Lung (tissue), 12 donors: Measurements from ENCODE around the gene SLC14A1. TPM values are rescaled to one million over a fixed set of nuclear protein-coding genes. Genes with fewer than 3 reads are reported as not detected.

Source experiments
- ATAC-seq: fragments of 200-7000 bp; cut with Tn5 transposase; one replicate; pipeline ENCODE4 v1.9.1; 2020; ENCODE audit warnings: moderate number of reproducible peaks; ENCODE audit not compliant: insufficient read depth, low FRiP score
- DNase-seq, 3 donors: peaks; one replicate each; pipeline ENCODE4 v3.0.0-alpha.2; 2013 to 2017
- H3K27ac ChIP-seq, 2 donors: one replicate each; pipeline ENCODE4 v1.5.1; 2013; ENCODE audit warnings: mild to moderate bottlenecking in 2 of 2, moderate library complexity in 2 of 2, control low read depth in 1 of 2, inconsistent platforms in 1 of 2, low read depth in 1 of 2, low read length in 1 of 2
- H3K27me3 ChIP-seq, 3 donors: one replicate each; pipeline ENCODE4 v1.5.1; 2013; ENCODE audit warnings: low read length in 2 of 3; ENCODE audit not compliant: control insufficient read depth in 3 of 3, insufficient read depth in 3 of 3
- H3K36me3 ChIP-seq, 4 donors: one replicate each; pipeline ENCODE4 v1.5.1; 2013; ENCODE audit warnings: low read length in 4 of 4, mild to moderate bottlenecking in 1 of 4, moderate library complexity in 1 of 4; ENCODE audit not compliant: control insufficient read depth in 4 of 4, insufficient read depth in 4 of 4
- H3K4me1 ChIP-seq, 5 donors: one replicate each; pipeline ENCODE4 v1.5.1; 2013; ENCODE audit warnings: low read length in 5 of 5, mild to moderate bottlenecking in 2 of 5, moderate library complexity in 1 of 5; ENCODE audit not compliant: control insufficient read depth in 5 of 5, insufficient read depth in 5 of 5
- H3K4me3 ChIP-seq: one replicate; pipeline ENCODE4 v1.5.1; 2013; ENCODE audit warnings: mild to moderate bottlenecking, control low read depth, moderate library complexity
- H3K9ac ChIP-seq, 2 donors: one replicate each; pipeline ENCODE4 v1.5.1; 2013; ENCODE audit warnings: low read length in 2 of 2, control low read depth in 1 of 2; ENCODE audit not compliant: insufficient read depth in 1 of 2
- H3K9me3 ChIP-seq, 4 donors: one replicate each; pipeline ENCODE4 v1.5.1; 2013; ENCODE audit warnings: low read length in 3 of 4, mild to moderate bottlenecking in 1 of 4, moderate library complexity in 1 of 4; ENCODE audit not compliant: control insufficient read depth in 4 of 4, insufficient read depth in 3 of 4
- CTCF ChIP-seq: IDR thresholded peaks from 2 replicates; pipeline ENCODE4 v1.5.1; 2012; ENCODE audit warnings: mild to moderate bottlenecking; ENCODE audit errors: control extremely low read depth, extremely low read depth
- WGBS, 2 donors: extraction: QIAGEN DNeasy Blood & Tissue Kit; methylation state at CpG; one replicate each; pipeline ENCODE4 v1.1.7; 2013; 5-methylcytosine and 5-hydroxymethylcytosine counted together
- polyA plus RNA-seq, 2 donors: library from polyadenylated mRNA; stranded (reverse); fragments of 200-250 nt; gene quantifications; one replicate each; pipeline ENCODE4 v1.2.1, GENCODE V29; 2013
- total RNA-seq, 2 donors: library from RNA; depleted of rRNA in 1 of 2; stranded (reverse); fragments of >200 nt in 1 of 2; gene quantifications; one replicate each; pipeline ENCODE4 v1.2.1, GENCODE V29; 2014 to 2021
- donor health status: control.
- donor health status: control.
- donor health status: Bipolar disorder and iron deficiency.
- donor health status: healthy.
- donor health status: DM: yes; HTN: yes; CAD: no.

The SLC14A1 gene
- total and polyA plus RNA-seq, 4 donors, result 0.31 to 10.5 (median 1.0) TPM

- TF ChIP-seq CTCF, result no peak
- no peak for ATAC-seq
- H3K36me3 ChIP-seq, result no peaks in the 10 kb centered on the region
- H3K27ac ChIP-seq, result no peak overlapping the region
- no peak overlapping the region for H3K9ac ChIP-seq
- no peak overlapping the region for H3K4me3 ChIP-seq
- peaks cover 0 to 5% (median 0%) of the 10 kb centered on the region in 5 donors for H3K4me1 ChIP-seq
- 44 to 48% methylated on average over 5 of the region's 5 CpGs for WGBS, 2 donors
- no peaks in the 10 kb centered on the region for H3K27me3 ChIP-seq
- no peaks in the 10 kb centered on the region for H3K9me3 ChIP-seq
- DNase-seq, result no peak
These were observed 36.6 kb downstream of the SLC14A1 start for GRCh38 chr18:45760462-45761036.

GRCh38 chr18:45761512-45762114 lies 37.6 kb downstream of the SLC14A1 start:
- 34 to 44% methylated on average over 6 of the region's 6 CpGs for WGBS, 2 donors
- no peak overlapping the region for H3K4me3 ChIP-seq
- no peak for TF ChIP-seq CTCF
- H3K4me1 ChIP-seq, result peaks cover 0 to 2% (median 0%) of the 10 kb centered on the region in 5 donors
- ATAC-seq, result no peak
- H3K9ac ChIP-seq, result no peak overlapping the region
- no peaks in the 10 kb centered on the region for H3K9me3 ChIP-seq
- no peak overlapping the region for H3K27ac ChIP-seq
- H3K36me3 ChIP-seq, result no peaks in the 10 kb centered on the region
- peak in 1 of 3 donors; percentile 7 for DNase-seq
- H3K27me3 ChIP-seq, result no peaks in the 10 kb centered on the region

DNA sequence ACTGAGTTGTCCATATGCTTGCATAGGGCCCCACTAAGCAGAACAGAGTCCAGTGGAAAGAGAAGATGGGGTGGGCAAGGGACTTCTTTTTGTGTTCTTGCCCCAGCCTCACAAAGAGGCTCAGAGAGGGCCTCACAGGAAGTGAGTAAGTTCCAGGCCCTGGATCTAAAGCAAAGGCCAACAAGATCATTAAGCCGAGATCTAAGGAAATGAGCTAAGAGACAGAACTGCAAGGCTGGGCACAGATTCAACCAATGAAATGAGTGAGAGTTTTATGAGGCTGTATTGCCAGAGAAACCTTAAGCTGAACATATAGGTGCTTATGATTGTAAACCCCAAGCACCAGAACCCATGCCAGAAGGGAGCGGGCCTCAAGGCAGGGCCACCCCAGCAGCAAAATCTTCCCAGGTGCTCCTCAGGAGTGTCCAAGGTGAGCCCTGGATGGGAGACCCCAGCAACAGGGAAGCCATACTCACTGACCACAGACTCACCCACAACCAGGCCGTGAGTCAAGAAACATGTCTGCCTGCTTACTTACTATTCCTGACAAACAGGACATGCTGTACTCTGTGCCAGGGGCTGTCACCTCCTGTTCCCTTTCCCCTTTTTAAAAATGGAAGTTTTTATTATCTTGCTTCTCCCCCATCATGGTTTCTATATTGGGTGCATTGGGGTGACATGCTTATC lies 40.2 kb downstream of the SLC14A1 start:
- Histone ChIP-seq H3K27me3 (peaks cover 0 to 4% (median 0%) of the 10 kb centered on the region in 3 donors), H3K9me3 (no peaks in the 10 kb centered on the region), H3K4me1 (peaks cover 0 to 3% (median 0%) of the 10 kb centered on the region in 5 donors), H3K9ac (no peak overlapping the region), H3K27ac (no peak overlapping the region), H3K36me3 (no peaks in the 10 kb centered on the region), H3K4me3 (no peak overlapping the region)
- ATAC-seq (no peak), DNase-seq (no peak)
- WGBS, 2 donors, result 59 to 72% methylated on average over 3 of the region's 3 CpGs
- no peak for TF ChIP-seq CTCF
